CD4-positive, alpha-beta T cell treated with Interleukin-12 subunit alpha and Interleukin-12 subunit beta, for 1 hour (primary cell): ENCODE data around the gene LAIR2.
"Not testable (repeated sequence)": the region's sequence is repeated elsewhere in the genome, so short reads cannot be mapped to it uniquely, and the experiment has no call there.

Source experiments
- DNase-seq: peaks from one replicate; pipeline ENCODE4 v3.0.0-alpha.2; 2020

The LAIR2 gene

GRCh38 chr19:54464630-54465425 is 37.8 kb upstream of the LAIR2 start:
- peak; percentile 76 for DNase-seq

- no peak for DNase-seq
Observed at GRCh38 chr19:54465426-54466109, 37.1 kb upstream of the LAIR2 start.

DNA sequence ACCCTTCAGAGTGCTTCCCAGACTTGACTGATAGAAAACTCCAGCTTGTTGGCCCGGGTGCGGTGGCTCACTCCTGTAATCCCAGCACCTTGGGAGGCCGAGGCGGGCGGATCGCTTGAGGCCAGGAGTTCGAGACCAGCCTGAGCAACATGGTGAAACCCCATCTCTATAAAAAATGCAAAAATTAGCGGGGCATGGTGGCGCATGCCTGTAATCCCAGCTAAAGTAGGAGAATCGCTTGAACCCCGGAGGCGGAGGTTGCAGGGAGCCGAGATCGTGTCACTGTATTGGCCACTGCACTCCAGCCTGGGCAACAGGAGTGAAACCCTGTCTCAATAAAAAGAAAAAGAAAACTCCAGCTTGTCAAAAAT is 36.5 kb upstream of the LAIR2 start:
- DNase-seq: not testable (repeated sequence)

DNA sequence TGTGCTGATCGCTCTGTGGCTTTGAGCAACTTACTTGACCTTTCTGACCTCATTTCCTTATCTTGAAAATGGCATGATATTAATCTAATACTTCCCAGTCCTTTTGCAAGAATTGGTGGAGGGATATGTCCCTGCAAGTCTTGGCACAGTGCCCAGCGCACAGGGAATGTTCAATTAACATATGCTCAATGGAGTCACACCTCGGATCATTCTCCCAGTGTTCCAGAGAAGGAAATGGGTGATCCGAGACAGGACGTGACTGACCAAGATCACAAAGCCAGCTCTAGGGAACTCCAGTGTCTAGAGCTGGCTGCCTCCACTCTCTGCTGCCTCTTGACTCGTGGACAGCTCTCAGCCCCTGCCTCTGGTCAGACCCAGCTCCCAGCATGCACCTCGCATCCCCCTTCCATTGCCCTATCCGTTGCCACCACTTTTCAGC is 33.1 kb upstream of the LAIR2 start:
- no peak for DNase-seq

- DNase-seq: no peak
Observed at GRCh38 chr19:54470276-54470887, 32.2 kb upstream of the LAIR2 start.

DNA sequence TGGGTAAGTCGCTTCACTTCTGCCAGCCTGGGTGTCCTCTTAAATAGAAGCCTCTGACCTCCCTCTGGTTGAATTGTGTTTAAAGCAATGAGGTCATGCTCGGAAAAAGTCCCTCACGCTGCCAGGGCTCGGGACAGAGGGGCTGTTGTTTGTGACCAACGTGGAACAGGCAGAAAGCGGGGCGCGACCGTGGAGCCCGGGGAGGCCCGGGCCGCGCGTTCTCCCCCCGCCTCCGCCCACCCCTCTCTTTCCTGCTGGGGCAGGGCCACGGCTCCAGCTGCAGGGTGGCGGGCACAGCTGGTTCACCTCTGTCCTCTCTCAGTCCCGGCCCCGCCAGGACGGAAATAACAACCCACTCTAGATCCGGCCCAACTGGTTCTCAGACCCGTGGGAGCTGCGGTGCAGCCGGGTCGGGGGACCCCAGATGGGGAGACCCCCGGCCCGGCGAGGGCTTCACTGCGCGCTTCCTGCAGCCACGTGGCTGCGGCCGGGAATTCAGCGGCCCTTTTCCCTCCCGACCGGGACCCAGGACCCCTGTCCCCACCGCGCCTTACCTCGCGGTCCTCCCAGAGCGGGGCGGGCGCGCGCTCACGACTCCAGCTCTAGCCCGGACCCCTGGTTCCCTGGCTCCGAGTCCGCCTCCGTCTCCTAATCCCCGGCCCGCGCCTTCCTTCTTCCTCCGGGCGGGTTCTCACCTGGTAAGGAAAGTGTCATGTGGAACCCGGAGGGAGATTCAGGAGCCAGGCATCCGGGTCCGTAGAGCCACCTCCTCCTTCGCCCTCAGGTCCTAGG is 31.4 kb upstream of the LAIR2 start:
- no peak for DNase-seq

GRCh38 chr19:54473071-54473891 is 29.4 kb upstream of the LAIR2 start, which contains the start of gene CDC42EP5:
Gene CDC42EP5, minus strand, starts transcription at chr19:54473296. Its CDS starts 7,749 bp downstream, at chr19:54465547.
- DNase-seq: no peak

DNA sequence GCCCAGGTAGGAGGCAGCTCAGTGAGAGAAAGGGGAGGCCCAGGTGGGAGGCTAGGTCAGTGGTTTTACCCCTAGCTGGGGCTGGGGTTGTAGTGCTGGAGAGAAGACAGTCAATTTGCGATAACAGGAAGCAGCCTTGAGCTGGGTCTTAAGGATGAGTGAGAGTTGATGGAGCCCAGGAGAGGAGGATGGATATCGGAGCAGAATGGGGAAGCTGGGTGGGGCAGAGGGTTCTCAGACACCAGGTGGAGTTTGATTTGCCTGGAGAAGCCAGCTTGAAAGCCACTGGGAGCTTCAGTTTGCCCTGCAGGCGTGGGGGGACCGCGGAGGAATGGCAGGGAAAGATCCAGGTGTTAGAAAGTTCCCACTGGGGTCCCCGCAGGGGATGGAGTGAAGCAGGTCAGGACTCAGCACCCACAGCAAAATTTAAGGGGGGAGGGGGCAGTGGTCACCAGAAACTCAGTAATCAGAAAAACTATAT is 28.7 kb upstream of the LAIR2 start:
- no peak for DNase-seq

GRCh38 chr19:54475706-54476105 is 26.9 kb upstream of the LAIR2 start:
- DNase-seq: no peak

GRCh38 chr19:54477650-54478049 is 25.0 kb upstream of the LAIR2 start:
- no peak for DNase-seq

GRCh38 chr19:54478677-54479266 is 23.9 kb upstream of the LAIR2 start:
- peak; percentile 36 for DNase-seq

GRCh38 chr19:54480051-54480450 is 22.6 kb upstream of the LAIR2 start:
- DNase-seq: no peak

- DNase-seq: peak; percentile 52
Observed at GRCh38 chr19:54481326-54481930, 21.2 kb upstream of the LAIR2 start.

GRCh38 chr19:54482889-54483288 is 19.7 kb upstream of the LAIR2 start:
- DNase-seq: no peak

- DNase-seq: no peak
Observed at GRCh38 chr19:54484451-54484850, 18.2 kb upstream of the LAIR2 start.

DNA sequence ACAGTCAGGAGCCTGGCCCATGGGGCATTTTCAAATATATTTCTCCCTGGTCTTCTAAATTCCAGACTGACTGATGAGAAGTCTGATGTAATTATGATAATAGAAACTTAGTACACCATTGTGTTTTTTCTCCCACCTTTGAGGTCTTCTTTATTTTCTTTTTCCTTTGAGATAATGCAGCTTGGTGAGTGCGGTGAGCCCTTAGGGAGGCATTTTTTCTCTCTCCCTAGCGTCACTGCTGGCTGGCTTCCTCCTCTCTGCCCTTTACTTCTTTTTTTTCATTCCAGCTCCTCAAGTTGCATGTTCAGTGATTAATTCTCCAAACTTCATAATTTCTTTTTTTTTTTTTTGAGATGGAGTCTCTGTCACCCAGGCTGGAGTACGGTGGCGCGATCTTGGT is 16.8 kb upstream of the LAIR2 start:
- DNase-seq: no peak

DNA sequence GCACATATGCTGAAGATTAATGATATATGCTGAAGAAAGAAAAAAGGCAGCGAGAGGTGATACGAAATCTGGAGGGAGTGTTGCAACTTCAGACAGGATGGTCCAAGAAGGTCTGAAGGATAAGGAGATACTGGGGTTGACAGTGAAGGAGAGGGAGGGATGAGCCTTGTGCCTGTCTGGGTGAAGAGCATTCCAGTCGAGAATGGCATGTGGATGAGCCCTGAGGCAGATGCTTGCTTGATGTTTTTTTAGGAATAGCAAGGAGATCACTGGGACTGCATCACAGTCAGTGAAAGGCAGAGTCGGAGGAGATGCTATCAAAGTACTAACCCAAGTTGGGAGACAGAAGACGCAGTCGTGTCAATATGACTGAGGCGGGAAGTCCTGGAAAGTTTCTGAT is 13.3 kb upstream of the LAIR2 start:
- no peak for DNase-seq

DNA sequence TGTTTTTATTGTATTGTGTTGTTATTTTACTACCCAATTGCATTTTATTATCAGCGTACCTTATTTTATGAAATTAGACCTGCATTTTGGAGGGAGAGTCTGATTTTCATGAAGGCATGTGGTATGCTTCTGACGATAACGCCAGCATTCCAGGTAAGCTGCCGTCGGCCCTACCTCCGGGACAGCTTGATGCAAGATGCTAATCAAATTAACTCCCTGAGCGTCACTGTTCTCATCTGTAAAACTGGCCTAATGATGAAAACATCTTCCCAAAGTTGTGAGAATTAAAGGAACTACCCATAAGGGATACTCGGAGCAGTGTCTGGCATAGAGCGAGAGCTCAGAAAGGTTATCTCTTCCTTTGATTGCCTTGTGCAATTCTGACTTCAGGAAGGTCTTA is 12.9 kb upstream of the LAIR2 start:
- DNase-seq: no peak

GRCh38 chr19:54492568-54492967 is 10.1 kb upstream of the LAIR2 start:
- no peak for DNase-seq

GRCh38 chr19:54493056-54493455 is 9.6 kb upstream of the LAIR2 start:
- DNase-seq: not testable (repeated sequence)

- no peak for DNase-seq
Observed at GRCh38 chr19:54493967-54494585, 8.6 kb upstream of the LAIR2 start.
